Limb (tissue), 2 donors: Measurements from ENCODE around the gene PLGRKT.
"Not testable (repeated sequence)": the region's sequence is repeated elsewhere in the genome, so short reads cannot be mapped to it uniquely, and the experiment has no call there.

ENCODE experiments used
- DNase-seq, 2 donors: peaks; one replicate each; pipeline ENCODE4 v3.0.0-alpha.2; 2016; ENCODE audit errors: extremely low spot score in 2 of 2

PLGRKT gene

DNA sequence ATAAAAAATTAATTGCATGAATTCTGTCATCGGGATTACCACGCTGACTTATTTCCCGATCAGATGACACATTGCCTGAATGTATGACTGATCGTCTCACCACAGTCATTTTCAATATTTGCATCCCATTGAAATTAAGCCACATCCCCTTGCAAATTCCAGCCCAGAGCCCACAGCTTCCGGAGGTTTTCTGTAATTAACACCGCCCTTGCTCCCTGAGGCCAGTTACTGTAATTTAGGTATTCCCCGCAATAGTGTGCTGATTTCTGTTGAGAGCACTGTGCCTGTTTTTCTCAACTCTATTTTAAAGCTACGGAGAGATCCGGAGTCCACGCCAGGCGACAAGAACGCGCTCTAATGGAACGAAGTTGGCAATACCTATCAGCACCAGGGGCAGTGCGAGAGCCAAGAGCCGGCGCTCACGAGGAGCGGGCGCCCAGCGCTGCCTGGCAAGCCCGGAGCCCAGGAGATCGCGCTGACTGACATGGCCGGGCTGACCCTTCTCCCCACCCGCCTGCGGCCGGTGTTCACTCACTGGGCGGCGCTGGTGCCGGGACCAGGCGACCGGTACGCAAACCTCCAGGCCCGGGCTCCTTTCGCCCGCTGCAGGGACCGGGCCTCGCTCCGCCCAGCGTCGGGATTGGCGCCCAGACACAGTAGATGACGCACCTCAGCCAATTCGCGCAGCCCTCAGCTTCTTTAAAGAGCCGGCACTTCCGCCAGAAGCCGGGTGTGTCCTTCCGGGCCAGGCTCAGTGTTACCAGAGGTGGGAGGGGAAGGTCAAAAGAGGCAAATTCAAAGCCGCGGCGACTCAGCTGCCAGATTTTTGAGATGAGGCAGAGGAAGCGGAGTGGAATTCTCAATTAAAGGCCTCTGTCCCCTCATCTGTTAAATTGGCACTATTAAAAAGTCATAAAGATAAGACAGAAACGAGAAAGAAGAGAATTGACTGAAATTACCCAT lies at the start of gene PLGRKT:
PLGRKT (minus strand) TSS at position 672 of the 963 bp plus-strand sequence. CDS start 5,948 bp downstream, outside the sequence.
- peak; percentile 92 to 93 for DNase-seq

DNA sequence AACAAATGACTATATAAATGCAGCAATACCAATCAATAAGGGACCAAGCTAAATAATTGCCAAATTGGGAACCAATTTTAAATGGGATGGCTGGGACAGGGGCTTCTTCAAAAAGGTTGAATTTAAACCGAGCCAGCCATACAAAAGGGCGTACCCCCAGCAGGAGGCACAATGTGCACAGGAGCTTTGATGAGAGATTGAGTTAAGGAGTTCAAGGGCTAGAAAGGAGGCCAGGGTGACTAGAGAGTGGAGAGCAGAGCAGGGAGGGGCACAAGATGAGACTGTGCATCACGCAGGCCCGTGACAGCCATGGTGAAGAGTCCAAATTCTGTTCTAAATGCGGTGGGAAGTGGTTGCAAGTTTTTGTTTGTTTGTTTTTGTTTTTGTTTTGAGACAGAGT lies 49.3 kb upstream of the PLGRKT start:
- no peak for DNase-seq

DNA sequence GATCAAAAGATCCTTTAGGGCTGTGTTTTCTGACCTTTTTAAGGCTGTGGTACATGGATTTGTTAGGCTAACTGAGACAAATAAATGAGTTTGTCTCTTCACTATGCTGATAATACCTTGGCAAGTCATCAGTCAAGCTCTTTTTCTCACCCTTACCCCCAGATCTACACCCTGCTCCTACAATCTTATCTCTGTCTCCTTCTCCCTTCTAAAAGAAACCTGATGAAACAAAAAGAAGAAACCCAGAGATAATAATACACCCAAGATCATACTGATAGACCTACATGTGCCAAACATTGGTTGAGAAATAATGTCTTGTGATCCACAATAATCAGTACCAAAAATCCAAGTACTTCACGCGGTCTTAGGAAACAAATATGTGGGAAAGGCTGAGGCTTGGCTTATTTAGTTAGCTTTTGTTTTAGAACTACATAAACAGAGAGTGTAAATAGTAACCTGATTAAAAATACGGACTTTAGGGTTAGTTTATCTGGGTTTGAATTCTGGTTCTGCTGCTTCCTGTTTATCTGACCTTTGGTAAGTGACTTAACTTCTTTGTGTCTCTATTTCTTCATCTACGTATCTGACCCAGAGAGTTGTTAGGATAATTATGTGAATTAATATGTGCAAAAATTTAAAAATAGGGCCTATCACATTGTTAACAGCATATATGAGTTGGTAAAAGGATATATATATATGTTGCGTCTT lies 47.8 kb upstream of the PLGRKT start:
- no peak for DNase-seq

DNA sequence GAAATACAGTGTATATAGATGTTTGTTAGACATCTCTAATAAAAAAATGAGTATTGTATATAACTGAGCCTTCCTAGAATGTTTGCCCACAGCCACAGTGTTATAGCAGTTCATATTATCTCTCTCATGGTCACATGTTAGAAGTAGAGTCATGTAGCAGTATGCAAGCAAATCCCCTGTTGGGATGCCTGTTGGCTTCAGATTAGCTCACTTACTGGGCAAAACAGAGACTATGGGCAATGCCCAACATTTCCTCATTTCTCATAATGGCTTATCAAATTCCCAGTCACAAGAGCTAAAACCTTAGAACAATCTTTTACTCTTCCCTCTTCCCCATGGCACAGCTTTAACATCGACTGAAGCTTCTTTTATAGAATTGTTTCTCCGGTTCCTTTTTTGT lies 45.6 kb upstream of the PLGRKT start:
- DNase-seq, result no peak

DNA sequence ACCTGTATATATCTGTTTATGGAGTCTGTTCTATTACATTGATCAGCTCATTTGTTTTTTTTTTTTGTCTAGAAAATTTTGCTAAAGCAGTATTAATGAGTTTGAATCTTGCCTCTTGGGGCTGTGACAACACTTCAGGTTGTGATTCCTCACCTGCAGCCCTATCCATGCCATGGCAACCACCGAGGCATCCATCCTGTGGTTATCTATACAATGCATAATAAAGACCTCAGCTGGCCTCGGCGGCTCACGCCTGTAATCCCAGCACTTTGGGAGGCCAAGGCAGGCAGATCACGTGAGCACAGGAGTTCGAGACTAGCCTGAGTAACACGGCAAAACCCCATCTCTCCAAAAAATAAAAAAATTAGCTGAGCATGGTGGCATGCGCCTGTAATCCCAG lies 44.5 kb upstream of the PLGRKT start:
- no peak for DNase-seq

DNA sequence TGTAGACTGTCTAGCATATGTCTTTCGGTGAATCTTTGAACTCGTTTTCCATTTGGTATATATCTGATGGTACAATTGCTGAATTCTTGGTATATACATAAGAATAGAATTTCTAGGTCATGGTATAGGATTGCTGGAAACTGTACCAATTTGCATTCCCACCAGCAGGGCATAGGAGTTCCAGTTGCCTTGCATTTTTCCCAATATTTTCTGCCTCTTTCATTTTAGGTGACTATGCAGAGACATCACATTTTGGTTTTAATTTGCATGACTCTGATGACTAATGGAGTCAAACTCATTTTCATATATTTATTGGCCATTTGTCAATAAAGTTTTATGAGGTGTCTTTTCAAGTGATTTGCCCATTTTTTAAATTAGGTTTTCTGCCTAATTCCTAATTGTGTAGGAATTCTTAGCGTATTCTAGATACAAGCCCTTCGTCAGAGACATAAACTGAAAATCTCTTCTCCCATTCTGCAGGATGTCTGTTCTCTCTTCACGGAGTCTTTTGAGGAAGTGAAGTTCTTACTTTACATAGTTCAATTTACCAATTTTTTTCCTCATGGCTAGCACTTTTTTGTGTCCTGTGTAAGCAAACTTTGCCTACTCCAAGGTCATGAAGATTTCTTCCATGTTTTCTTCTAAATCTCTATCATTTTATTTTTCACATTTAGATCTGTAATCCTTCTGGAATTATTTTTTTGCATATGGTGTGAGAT lies 43.8 kb upstream of the PLGRKT start:
- DNase-seq, result no peak

GRCh38 chr9:5480919-5481318 lies 43.2 kb upstream of the PLGRKT start:
- DNase-seq, result no peak

DNA sequence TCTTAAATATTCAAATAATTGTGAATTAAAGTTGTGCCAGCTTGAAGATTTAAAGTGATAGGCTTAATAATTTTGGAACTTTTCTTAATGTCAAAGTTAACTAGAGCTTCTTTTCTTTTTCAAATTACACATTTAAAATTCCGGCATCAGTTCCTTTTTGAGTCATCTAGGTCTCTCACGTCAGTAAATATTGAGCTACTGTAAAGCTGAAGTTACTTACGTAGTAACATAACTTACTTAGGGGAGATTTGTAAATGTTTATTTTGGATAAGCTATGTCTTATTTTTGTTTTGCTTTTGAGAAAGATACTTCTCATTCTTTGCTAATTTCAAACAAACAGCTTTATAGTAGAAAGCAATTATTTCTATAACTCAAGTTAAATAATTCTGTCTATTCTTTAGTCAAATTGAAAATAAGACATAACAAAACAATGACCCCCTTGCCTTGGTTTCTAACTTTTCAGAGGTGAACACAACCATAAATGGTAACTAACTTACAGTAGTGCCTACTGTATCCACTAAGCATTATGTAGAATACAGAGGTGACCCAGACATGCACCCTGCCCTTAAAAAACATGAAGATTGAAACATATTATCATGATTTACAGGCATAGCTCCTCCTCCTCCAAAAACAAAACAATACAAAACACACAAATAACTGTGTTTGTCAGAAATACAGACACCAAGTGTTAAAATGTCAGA lies 42.4 kb upstream of the PLGRKT start:
- DNase-seq, result no peak

GRCh38 chr9:5478206-5478605 lies 40.5 kb upstream of the PLGRKT start:
- DNase-seq, result no peak

DNA sequence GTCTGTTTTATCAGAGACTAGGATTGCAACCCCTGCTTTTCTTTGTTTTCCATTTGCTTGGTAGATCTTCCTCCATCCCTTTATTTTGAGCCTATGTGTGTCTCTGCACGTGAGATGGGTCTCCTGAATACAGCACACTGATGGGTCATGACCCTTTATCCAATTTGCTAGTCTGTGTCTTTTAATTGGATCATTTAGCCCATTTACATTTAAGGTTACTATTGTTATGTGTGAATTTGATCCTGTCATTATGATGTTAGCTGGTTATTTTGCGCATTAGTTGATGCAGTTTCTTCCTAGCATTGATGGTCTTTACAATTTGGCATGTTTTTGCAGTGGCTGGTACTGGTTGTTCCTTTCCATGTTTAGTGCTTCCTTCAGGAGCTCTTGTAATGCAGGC lies 37.9 kb upstream of the PLGRKT start:
- not testable (repeated sequence) for DNase-seq

DNA sequence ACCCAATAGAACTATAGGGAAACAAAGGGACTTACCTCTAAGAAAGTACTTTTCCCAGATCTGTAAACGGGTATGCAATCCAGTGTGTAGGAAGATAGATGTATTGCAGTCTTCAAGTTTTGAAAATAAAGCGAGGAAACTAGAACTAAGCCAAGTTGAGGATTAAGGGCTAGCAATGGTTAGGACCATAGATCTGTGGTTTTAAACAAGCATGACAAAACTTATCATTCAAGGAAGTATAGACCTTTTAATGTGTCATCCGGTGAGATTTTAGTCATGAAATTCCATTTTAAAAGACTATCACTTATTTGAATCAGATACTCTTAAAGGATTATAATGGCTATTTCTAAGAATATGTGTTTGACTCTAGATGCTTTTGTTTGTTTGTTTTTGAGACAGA lies 33.1 kb upstream of the PLGRKT start:
- no peak for DNase-seq

DNA sequence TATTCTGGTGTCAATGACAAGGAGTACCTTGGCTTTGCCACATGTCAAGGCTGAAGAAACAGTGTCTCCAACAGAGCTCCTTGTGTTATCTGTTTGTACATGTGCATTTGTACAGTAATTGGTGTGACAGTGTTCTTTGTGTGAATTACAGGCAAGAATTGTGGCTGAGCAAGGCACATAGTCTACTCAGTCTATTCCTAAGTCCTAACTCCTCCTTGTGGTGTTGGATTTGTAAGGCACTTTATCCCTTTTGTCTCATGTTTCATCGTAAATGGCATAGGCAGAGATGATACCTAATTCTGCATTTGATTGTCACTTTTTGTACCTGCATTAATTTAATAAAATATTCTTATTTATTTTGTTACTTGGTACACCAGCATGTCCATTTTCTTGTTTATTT lies 32.4 kb upstream of the PLGRKT start:
- no peak for DNase-seq

- DNase-seq, result no peak
Observed at GRCh38 chr9:5468850-5469249, 31.1 kb upstream of the PLGRKT start.

DNA sequence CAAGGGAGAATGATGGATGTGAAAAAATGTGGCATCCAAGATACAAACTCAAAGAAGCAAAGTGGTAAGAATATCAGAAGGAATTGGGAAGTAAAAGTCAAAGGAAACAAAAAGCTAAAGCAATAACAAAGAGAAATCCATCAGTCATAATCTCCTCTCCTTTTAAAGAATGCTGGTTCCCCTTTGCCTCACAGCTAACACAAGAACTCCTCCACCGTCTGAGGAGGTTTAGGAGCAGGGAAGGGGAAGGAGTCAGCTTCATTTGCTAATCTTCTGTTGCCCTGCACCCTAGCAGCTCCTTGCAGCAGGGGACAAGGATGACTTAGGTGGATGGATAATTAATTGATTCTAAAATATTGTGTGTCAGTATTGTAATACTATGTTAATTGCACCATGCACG lies 29.0 kb upstream of the PLGRKT start:
- DNase-seq, result no peak

GRCh38 chr9:5466005-5466404 lies 28.3 kb upstream of the PLGRKT start:
- no peak for DNase-seq

- not testable (repeated sequence) for DNase-seq
Observed at GRCh38 chr9:5464831-5465330, 27.2 kb upstream of the PLGRKT start.

- DNase-seq, result no peak
Observed at GRCh38 chr9:5460157-5460556, 22.4 kb upstream of the PLGRKT start.

DNA sequence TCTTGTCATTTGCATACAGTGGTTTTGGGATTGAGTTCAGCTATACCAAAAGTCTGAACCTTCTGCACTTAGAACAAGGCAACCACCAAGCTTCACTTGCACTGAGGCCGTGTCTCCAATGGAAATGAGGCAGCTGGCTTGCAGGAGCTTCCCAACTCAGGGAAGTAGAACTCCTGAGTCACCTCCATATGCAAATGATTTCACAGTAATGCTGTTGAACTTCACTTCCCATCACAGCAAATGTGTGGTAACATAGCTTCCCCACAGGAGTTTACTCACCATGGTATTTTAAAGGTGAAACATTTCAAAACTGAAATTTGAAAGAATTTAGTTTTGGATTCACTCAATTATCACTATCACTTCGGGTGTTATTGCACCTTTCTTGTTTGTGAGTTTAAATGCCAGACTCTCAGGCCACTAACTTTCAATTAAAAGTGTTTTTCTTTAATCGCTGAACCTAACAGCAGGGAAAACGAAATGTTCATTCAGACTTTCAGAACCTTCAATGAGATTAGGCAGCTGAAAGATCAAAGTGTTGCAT lies 21.6 kb upstream of the PLGRKT start:
- DNase-seq, result no peak

GRCh38 chr9:5455181-5455580 lies 17.5 kb upstream of the PLGRKT start:
- DNase-seq, result no peak

DNA sequence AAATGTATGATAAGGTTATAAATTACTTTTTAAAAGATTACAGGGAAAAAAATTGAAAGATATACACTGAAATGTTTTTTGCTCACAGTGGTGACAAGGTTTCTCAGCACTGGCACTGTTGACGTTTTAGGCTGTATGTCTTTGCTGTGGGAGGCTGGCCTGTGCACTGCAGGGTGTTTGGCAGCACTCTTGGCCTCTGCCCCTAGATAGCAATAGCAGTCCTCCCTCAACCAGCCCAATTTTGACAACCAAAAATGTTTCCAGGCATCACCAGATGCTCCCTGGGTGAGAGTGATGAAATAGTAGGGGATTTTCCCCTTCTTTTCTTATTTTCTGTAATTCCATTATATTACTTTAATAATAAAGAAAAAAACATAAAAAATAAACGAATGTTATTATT lies 15.9 kb upstream of the PLGRKT start:
- no peak for DNase-seq

DNA sequence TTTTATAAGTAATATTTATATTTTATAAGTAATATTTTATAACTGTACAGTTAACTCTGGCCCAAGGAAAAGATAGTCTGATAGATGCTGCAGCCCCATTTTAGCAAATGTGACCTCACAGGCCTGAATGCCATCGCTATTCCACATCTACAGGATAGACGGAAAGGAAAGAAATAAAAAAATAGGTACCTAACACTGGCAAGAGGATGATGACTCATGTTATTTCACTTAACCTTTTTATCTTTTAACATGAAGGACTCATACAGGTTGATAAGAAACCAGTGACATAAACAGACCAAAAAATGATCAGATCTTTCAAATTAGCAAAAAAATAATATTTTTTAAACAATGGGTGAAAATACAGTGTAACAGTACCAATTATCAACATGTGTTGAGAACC lies 15.3 kb upstream of the PLGRKT start:
- no peak for DNase-seq
